Suprapubic skin (tissue), 4 donors: Measurements from ENCODE around the gene FUT3.

Experiments
- POLR2A ChIP-seq, 2 donors: fragments of 450-650 bp; IDR thresholded peaks; one replicate each; pipeline ENCODE4 v1.6.1; 2017; ENCODE audit warnings: antibody characterized with exemption in 2 of 2, mild to moderate bottlenecking in 2 of 2, moderate library complexity in 2 of 2
- POLR2AphosphoS5 ChIP-seq, 3 donors: sonication (generic); formaldehyde crosslinking; IDR thresholded peaks; one replicate each; pipeline ENCODE4 v1.6.1; 2017; ENCODE audit warnings: antibody characterized with exemption in 3 of 3

- no peak for TF ChIP-seq POLR2A (IDR thresholded peaks at IDR 0.05)
- no peak for TF ChIP-seq POLR2AphosphoS5 (IDR thresholded peaks at IDR 0.05)
These were observed 40.1 kb downstream of the FUT3 start for GRCh38 chr19:5811117-5811516.
